SK-N-DZ (cell line): Measurements from ENCODE around the gene ACOT4.
"Not testable (repeated sequence)": the region's sequence is repeated elsewhere in the genome, so short reads cannot be mapped to it uniquely, and the experiment has no call there.

Experiments used
- DNase-seq: peaks from one replicate; pipeline ENCODE4 v3.0.0-alpha.2; 2015; ENCODE audit warnings: low spot score

Gene ACOT4

GRCh38 chr14:73633116-73634010 lies 41.7 kb downstream of the ACOT4 start:
- DNase-seq: peak; percentile 62

- DNase-seq: peak; percentile 33
Measured at GRCh38 chr14:73634011-73634833, 42.5 kb downstream of the ACOT4 start.

- DNase-seq: not testable (repeated sequence)
Measured at GRCh38 chr14:73636355-73636754, 44.7 kb downstream of the ACOT4 start.

- no peak for DNase-seq
Measured at GRCh38 chr14:73637830-73638229, 46.2 kb downstream of the ACOT4 start.

GRCh38 chr14:73640796-73641365 lies 49.2 kb downstream of the ACOT4 start:
- DNase-seq: no peak

- peak; percentile 89 for DNase-seq
Measured at GRCh38 chr14:73644531-73645247, 53.0 kb downstream of the ACOT4 start, which contains the start of gene DNAL1. DNAL1 (plus strand) TSS chr14:73644986; CDS start chr14:73645040, 54 bp downstream.

GRCh38 chr14:73645248-73645610 lies 53.6 kb downstream of the ACOT4 start:
- no peak for DNase-seq
